Stimulated activated effector memory CD8-positive, alpha-beta T cell treated with anti-CD3 and anti-CD28 coated beads, Interleukin-12 subunit alpha, Interleukin-12 subunit beta, amount 100 ng/mL, for 72 hours (primary cell): ENCODE data around the gene PDGFC.
A peak's percentile ranks its signal among the peaks of the same experiment; 100 is the strongest.

Experiments used
- ATAC-seq: fragments of 150-1000 bp; cut with Tn5 transposase; 2 replicates; pipeline ENCODE4 v1.10.0; 2021
- DNase-seq, 2 donors: peaks; one replicate each; pipeline ENCODE4 v3.0.0; 2021 to 2022; ENCODE audit warnings: low spot score in 2 of 2
- H3K27ac Mint-ChIP-seq: one replicate; pipeline ENCODE4 v1.8.0; 2022; ENCODE audit warnings: mild to moderate bottlenecking, mixed read lengths
- H3K36me3 Mint-ChIP-seq: one replicate; pipeline ENCODE4 v1.8.0; 2022; ENCODE audit warnings: mild to moderate bottlenecking, mixed read lengths
- H3K4me1 Mint-ChIP-seq: one replicate; pipeline ENCODE4 v1.8.0; 2022; ENCODE audit warnings: mixed read lengths
- H3K4me3 Mint-ChIP-seq: one replicate; pipeline ENCODE4 v1.8.0; 2022; ENCODE audit warnings: mild to moderate bottlenecking, mixed read lengths
- H3K9me3 Mint-ChIP-seq: one replicate; pipeline ENCODE4 v1.8.0; 2022; ENCODE audit warnings: mixed read lengths

Gene PDGFC

DNA sequence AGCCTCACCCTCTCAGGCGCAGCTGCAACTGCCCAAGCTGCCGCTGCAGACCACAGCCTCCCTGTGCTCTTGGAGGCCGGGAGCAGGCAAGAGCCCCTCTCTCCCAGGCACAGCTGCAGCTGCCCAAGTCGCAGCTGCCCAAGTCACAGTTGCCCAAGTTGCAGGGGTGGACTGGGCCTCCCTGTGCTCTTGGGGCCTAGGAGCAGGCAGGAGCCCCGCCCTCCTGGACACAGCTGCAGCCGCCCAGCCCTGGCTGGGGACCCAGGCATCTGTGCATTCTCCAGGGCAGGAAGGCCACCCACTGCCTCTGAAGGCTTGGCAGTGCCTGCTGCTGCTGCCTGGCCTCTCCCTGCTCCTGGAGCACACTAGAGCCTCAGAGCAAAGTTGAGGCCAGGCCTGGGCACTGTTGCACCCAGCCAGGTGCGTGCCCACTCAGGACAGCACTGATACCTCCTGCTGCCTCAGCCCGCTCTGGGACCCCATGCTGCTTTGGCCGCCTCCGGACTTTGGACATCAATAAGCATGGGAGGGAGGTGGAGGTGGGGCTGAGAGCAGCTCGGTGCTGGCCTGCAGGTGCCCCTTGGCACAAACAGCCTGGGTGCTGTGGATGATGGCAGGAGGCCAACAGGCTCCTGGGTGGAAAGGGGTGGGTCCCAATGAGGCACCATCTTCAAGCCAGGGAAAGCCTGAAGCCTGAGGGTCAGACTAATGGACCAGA is 247.5 kb downstream of the PDGFC start:
- Mint-ChIP-seq H3K36me3 (no peaks in the 10 kb centered on the region), H3K4me3 (no peak overlapping the region)
- DNase-seq, result no peak

GRCh38 chr4:156718226-156718625 is 253.4 kb downstream of the PDGFC start:
- Mint-ChIP-seq H3K9me3 (peaks cover 19% of the 10 kb centered on the region), H3K4me3 (no peak overlapping the region), H3K27ac (no peak overlapping the region), H3K4me1 (no peaks in the 10 kb centered on the region), H3K36me3 (no peaks in the 10 kb centered on the region)
- DNase-seq (no peak), ATAC-seq (no peak)

More for the DNA sequence above, 247.5 kb downstream of the PDGFC start:
- peak; percentile 40 for ATAC-seq
- Mint-ChIP-seq H3K9me3 (peaks cover 12% of the 10 kb centered on the region), H3K27ac (no peak overlapping the region), H3K4me1 (no peaks in the 10 kb centered on the region)

DNA sequence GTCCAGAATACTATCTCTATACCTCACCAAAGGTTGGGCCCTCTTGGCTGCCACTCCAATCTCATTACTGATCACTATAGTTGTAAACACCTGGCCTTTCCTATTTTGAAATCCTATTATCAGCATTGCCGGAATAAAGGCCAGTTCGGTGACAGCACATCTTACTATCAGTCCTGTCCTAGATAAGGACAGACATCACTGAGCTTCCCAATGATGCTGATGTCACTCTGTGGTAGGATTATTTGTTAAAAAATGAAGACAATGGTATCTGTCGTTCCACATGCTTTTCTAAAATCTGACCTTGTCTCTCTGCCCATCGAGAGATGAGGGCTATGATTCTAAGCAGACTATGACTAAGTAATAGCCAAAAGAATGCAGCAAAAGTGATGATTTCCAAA is 260.4 kb downstream of the PDGFC start:
- DNase-seq (no peak), ATAC-seq (no peak)
- no peak overlapping the region for H3K27ac Mint-ChIP-seq
- peaks cover 6% of the 10 kb centered on the region for H3K9me3 Mint-ChIP-seq
- no peaks in the 10 kb centered on the region for H3K36me3 Mint-ChIP-seq
- H3K4me1 Mint-ChIP-seq, result no peaks in the 10 kb centered on the region
- no peak overlapping the region for H3K4me3 Mint-ChIP-seq
